H1 (cell line): ENCODE results near the gene ASCC3. TPM values are rescaled to one million over a fixed set of nuclear protein-coding genes. Genes with fewer than 3 reads are reported as not detected.

Experiments used
- FOSL1 ChIP-seq: IDR thresholded peaks from 2 replicates; pipeline ENCODE4 v1.6.1; 2011; ENCODE audit warnings: mild to moderate bottlenecking, low read depth, low read length, moderate library complexity; ENCODE audit not compliant: insufficient read depth
- HDAC2 ChIP-seq, 2 experiments: fragments of 300-600 bp in 1 of 2; sonication (generic) in 1 of 2; IDR thresholded peaks; 2 replicates each; pipeline ENCODE4 v1.6.1; 2011 to 2012; ENCODE audit warnings: low read depth in 2 of 2, low read length in 2 of 2, mild to moderate bottlenecking in 2 of 2, moderate library complexity in 2 of 2, borderline replicate concordance in 1 of 2, inconsistent platforms in 1 of 2
- POLR2A ChIP-seq, 2 experiments: IDR thresholded peaks; 1 replicate in 1 of 2; 2 replicates in 1 of 2; pipeline ENCODE4 v1.6.1; 2011; ENCODE audit warnings: low read depth in 2 of 2, low read length in 2 of 2, mild to moderate bottlenecking in 2 of 2; ENCODE audit errors: control extremely low read depth in 1 of 2
- RFX5 ChIP-seq: IDR thresholded peaks from 2 replicates; pipeline ENCODE4 v1.6.1; 2011; ENCODE audit warnings: low read depth, low read length, improper control_type of control experiment, borderline replicate concordance
- YY1 ChIP-seq: IDR thresholded peaks from 2 replicates; pipeline ENCODE4 v1.6.1; 2011; ENCODE audit warnings: low read depth, mild to moderate bottlenecking, low read length
- polyA plus RNA-seq, 7 experiments: library from polyadenylated mRNA; depleted of rRNA in 3 of 7; stranded (reverse) in 5 of 7; unstranded in 2 of 7; fragments of >200 nt in 5 of 7; fragments of 200-250 nt in 2 of 7; gene quantifications; 1 replicate in 5 of 7; 2 replicates in 1 of 7; 4 replicates in 1 of 7; pipeline versions ENCODE4 v1.2.1 to v1.2.3, GENCODE V29; 2011 to 2013; ENCODE audit warnings: missing spikeins in 2 of 7, mixed read lengths in 2 of 7
- total RNA-seq: library from RNA; stranded (reverse); fragmentation: NEBNext Ultra II Directional; extraction: Animal tissue kit (Norgen Biotek cat#: 25700); gene quantifications from 2 replicates; pipeline ENCODE4 v1.2.1, GENCODE V29; 2021

ASCC3 gene
- total and polyA plus RNA-seq, 2 of the 8 experiments (the other 6 are each of a cell fraction or from before 2014, with no cell fraction given): 37.5 to 77.8 TPM

DNA sequence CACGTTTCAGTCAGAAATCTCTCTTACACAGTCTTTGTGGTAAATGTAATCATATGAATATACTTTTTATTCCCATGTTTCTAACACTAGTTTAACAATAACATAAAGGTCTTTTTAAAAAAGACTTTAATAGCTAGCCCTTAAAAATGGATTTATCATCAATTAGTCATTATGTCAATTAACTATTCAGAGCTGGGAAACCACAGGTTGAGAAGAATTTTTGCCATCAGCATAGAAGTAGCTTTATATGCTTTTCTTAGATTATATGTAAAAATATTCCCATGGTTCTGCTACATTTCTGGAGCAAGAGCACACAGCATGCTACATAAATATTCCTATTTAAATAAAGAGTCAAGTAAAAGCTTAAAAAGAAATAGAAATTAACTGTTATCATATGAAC lies 35.5 kb downstream of the ASCC3 start (continued):
- TF ChIP-seq YY1 (no peak), POLR2A (IDR thresholded peaks at IDR 0.05; ENCODE audit: control extremely low read depth in 1 of 2, low read depth in 2 of 2, low read length in 2 of 2) (no peak), FOSL1 (no peak), RFX5 (no peak), HDAC2 (IDR thresholded peaks at IDR 0.05; ENCODE audit: borderline replicate concordance in 1 of 2, low read depth in 2 of 2, low read length in 2 of 2) (no peak)
